Muscle layer of duodenum (tissue), 2 donors: ENCODE measurements around the gene IST1.

ENCODE experiments used
- H3K27ac ChIP-seq: one replicate; pipeline ENCODE4 v1.7.0; 2013; ENCODE audit warnings: mild to moderate bottlenecking, low read length
- H3K27me3 ChIP-seq: one replicate; pipeline ENCODE4 v1.7.0; 2013; ENCODE audit warnings: low read depth, mild to moderate bottlenecking, control low read depth, low read length
- H3K36me3 ChIP-seq, 2 donors: one replicate each; pipeline ENCODE4 v1.7.0; 2013; ENCODE audit warnings: low read length in 2 of 2, control low read depth in 1 of 2, mild to moderate bottlenecking in 1 of 2; ENCODE audit not compliant: insufficient read depth in 2 of 2, control insufficient read depth in 1 of 2
- H3K4me1 ChIP-seq, 2 donors: one replicate each; pipeline ENCODE4 v1.7.0; 2013; ENCODE audit warnings: low read length in 2 of 2, mild to moderate bottlenecking in 2 of 2, control low read depth in 1 of 2, moderate library complexity in 1 of 2; ENCODE audit not compliant: insufficient read depth in 2 of 2, control insufficient read depth in 1 of 2
- H3K4me3 ChIP-seq, 2 donors: one replicate each; pipeline ENCODE4 v1.7.0; 2013; ENCODE audit warnings: low read length in 2 of 2, low read depth in 1 of 2, mild to moderate bottlenecking in 1 of 2
- H3K9me3 ChIP-seq, 2 donors: one replicate each; pipeline ENCODE4 v1.7.0; 2013; ENCODE audit warnings: low read length in 2 of 2, control low read depth in 1 of 2, mild to moderate bottlenecking in 1 of 2; ENCODE audit not compliant: control insufficient read depth in 1 of 2
- donor health status: healthy.

The IST1 gene

DNA sequence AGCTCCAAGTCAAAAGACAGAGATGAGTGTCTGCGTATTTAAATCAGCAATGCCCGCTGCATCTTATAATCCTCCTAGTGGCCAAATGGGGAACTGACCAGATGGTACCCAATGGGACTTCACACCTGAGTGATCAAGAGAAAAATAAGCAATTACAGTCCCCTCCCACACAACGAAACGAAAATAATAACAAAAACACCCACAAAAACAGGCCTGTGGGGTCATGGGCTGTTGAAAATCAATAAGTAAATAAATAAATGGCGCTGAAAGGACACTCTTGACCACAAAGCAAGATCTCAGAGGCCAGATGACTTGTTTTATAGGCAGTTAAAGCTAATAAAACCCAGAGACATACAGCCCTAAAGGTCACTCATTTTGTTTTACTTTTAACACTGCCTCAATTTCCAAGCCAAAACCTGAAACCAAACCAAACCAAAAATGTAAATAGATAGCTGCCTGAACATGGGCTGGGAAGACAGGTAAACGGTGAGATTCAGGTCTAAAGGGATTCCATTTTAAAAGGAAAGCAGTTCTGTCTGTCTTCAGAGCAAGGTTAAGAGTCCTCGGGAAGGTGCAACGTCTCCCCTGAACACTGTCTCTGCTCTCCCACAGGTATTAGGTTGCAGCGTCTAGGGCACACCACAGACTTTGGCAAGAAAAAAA lies 12.7 kb upstream of the IST1 start:
- H3K4me3 ChIP-seq, result peak overlapping the region; percentile 83 to 90
- H3K36me3 ChIP-seq, result peaks cover 10 to 16% of the 10 kb centered on the region in 2 donors
- no peaks in the 10 kb centered on the region for H3K9me3 ChIP-seq
- no peaks in the 10 kb centered on the region for H3K27me3 ChIP-seq
- peaks cover 5 to 9% of the 10 kb centered on the region in 2 donors for H3K4me1 ChIP-seq
- peak overlapping the region; percentile 27 for H3K27ac ChIP-seq

DNA sequence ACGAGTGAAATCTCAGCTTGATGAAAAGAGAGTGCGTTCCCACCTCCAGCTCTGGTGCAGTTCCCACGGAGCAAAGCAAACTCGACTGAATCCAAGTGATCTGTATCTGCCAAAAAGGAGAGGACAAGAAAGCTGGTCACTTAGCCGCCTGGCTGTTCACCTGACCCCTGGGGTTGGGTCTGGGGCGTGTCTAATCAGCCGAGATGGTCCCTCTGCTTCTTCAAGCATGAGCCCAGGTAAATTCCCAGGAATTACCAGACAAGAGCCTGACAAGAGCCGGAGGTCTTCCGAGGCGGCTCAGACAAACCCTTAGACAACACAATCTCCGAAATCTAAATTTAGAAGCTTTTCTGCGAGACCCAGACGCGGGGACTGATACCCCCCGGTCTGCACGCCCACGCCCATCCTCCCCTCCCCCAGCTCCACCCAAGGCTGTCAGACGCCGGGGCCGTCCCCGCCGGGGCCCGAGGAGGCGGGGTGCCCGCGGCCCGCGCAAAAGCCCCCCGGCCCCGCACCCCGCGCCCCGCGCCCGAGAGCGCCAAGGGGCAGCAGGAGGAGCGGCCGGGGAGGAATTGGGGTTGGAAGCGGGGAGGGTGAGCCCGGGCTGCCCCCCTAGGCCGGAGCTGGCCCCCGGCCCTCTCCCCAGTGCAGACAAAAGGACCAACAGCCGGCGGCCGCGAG lies 12.0 kb upstream of the IST1 start:
- Histone ChIP-seq H3K27me3 (no peaks in the 10 kb centered on the region), H3K27ac (peak overlapping the region; percentile 27), H3K4me3 (peak overlapping the region; percentile 83 to 90), H3K36me3 (peaks cover 10 to 16% of the 10 kb centered on the region in 2 donors), H3K9me3 (no peaks in the 10 kb centered on the region), H3K4me1 (peaks cover 5 to 9% of the 10 kb centered on the region in 2 donors)

GRCh38 chr16:71883849-71884638 lies 11.3 kb upstream of the IST1 start, which contains the start of gene ZNF821:
Gene ZNF821 (minus strand): TSS chr16:71884182. CDS start chr16:71879946, 4,236 bp downstream.
- Histone ChIP-seq H3K27me3 (no peaks in the 10 kb centered on the region), H3K27ac (peak within 1 kb of the TSS; percentile 63), H3K4me1 (peaks cover 5 to 9% of the 10 kb centered on the region in 2 donors), H3K4me3 (peak within 1 kb of the TSS; percentile 83 to 90), H3K36me3 (peaks cover 7 to 12% of the 10 kb centered on the region in 2 donors), H3K9me3 (no peaks in the 10 kb centered on the region)

GRCh38 chr16:71885261-71885650 lies 10.1 kb upstream of the IST1 start:
- H3K36me3 ChIP-seq, result peaks cover 0 to 3% of the 10 kb centered on the region in 2 donors
- no peaks in the 10 kb centered on the region for H3K27me3 ChIP-seq
- no peaks in the 10 kb centered on the region for H3K9me3 ChIP-seq
- no peak overlapping the region for H3K27ac ChIP-seq
- peaks cover 5 to 9% of the 10 kb centered on the region in 2 donors for H3K4me1 ChIP-seq
- H3K4me3 ChIP-seq, result no peak overlapping the region

- no peak overlapping the region for H3K27ac ChIP-seq
Observed at GRCh38 chr16:71889147-71889546, 6.2 kb upstream of the IST1 start.

GRCh38 chr16:71893888-71894228 lies 1.5 kb upstream of the IST1 start:
- Histone ChIP-seq H3K36me3 (peaks cover 0 to 5% of the 10 kb centered on the region in 2 donors), H3K4me3 (peak overlapping the region; percentile 81 to 92), H3K27me3 (no peaks in the 10 kb centered on the region), H3K4me1 (peaks cover 0 to 18% of the 10 kb centered on the region in 2 donors), H3K27ac (peak overlapping the region; percentile 99), H3K9me3 (no peaks in the 10 kb centered on the region)

More at GRCh38 chr16:71889147-71889546, 6.2 kb upstream of the IST1 start:
- Histone ChIP-seq H3K36me3 (no peaks in the 10 kb centered on the region), H3K9me3 (no peaks in the 10 kb centered on the region), H3K4me1 (no peaks in the 10 kb centered on the region), H3K27me3 (no peaks in the 10 kb centered on the region), H3K4me3 (no peak overlapping the region)

DNA sequence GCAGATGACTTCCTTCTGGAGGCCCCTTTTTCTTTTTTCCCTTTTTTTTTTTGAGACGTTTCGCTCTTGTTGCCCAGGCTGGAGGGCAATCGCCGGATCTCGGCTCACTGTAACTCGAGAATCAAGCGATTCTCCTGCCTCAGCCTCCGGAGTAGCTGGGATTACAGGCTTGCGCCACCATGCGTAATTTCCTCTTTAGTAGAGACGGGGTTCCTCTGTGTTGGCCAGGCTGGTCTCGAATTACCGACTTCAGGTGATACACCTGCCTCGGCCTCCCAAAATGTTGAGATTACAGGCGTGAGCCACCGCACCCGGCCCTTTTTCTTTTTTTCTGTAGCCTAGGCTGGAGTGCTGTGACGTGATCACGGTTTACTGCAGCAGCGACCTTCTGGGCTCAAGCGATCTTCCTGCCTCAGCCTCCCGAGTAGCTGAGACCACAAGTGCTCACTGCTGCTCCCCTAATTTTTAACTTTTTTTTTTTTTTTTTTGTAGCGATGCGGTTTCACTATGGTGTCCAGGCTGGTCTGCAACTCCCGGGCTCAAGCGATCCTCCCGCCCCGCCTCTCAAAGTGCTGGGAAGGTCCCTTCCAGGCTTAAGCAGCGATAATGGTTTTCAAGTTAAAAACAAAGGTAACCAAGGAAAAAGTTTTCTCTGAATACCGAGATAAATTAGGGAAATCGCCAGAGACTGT lies 956 bp upstream of the IST1 start:
- Histone ChIP-seq H3K27ac (peak overlapping the region; percentile 99), H3K27me3 (no peaks in the 10 kb centered on the region)

GRCh38 chr16:71895679-71896365 lies 491 bp downstream of the IST1 start:
- Histone ChIP-seq H3K36me3 (peaks cover 0 to 5% of the 10 kb centered on the region in 2 donors), H3K27me3 (no peaks in the 10 kb centered on the region), H3K4me3 (peak overlapping the region; percentile 81 to 92), H3K4me1 (peaks cover 0 to 25% of the 10 kb centered on the region in 2 donors), H3K9me3 (no peaks in the 10 kb centered on the region), H3K27ac (peak overlapping the region; percentile 99)

More for the DNA sequence above, 956 bp upstream of the IST1 start:
- no peaks in the 10 kb centered on the region for H3K9me3 ChIP-seq
- peaks cover 0 to 23% of the 10 kb centered on the region in 2 donors for H3K4me1 ChIP-seq
- peaks cover 0 to 5% of the 10 kb centered on the region in 2 donors for H3K36me3 ChIP-seq
- peak overlapping the region; percentile 81 to 92 for H3K4me3 ChIP-seq

DNA sequence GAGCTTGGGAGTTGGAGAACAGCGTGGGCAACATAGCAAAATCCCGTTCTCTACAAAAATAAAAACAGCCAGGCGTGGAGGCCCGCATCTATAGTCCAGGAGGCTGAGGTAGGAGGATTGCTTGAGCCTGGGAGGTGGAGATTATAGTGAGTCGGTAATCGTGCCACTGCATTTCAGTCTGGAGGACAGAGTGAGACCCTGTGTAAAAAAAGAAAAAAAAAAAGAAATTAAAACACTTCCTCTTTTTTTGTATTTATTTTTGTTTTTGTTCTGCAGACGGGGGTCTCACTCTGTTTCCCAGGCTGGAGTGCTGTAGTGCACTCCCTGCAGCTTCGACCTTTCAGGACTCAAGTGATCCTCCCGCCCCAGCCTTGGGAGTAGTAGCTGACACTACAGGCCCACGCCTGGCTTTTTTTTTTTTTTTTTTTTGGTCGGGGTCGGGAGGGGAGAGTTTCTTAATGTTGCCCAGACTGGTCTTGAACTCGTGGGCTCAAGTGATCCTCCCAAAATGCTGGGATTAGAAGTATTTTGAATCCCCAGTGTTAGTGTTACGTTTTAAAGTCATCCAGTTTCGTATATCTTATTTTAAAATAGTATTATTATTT lies 1.5 kb downstream of the IST1 start:
- H3K4me1 ChIP-seq, result peaks cover 0 to 25% of the 10 kb centered on the region in 2 donors
- H3K27me3 ChIP-seq, result no peaks in the 10 kb centered on the region
- peak overlapping the region; percentile 81 to 92 for H3K4me3 ChIP-seq
- peak overlapping the region; percentile 99 for H3K27ac ChIP-seq
- H3K9me3 ChIP-seq, result no peaks in the 10 kb centered on the region
- peaks cover 0 to 5% of the 10 kb centered on the region in 2 donors for H3K36me3 ChIP-seq

DNA sequence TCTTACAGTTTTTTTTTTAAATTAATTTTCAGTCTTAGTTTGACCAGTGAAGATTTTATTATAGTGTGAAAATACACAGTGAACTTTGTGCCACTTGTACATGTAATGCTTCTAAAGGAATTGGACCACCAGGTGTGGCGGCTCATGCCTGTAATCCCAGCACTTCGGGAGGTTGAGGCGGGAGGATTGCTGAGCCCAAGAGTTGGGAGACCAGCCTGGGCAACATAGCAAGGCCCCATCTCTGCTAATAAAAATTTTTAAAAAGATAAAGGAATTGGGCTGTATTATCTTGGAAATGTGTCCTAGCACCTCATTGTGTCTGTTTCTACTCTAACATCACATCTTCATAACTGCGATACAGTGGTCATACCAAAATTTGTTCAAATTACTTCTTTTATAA lies 3.8 kb downstream of the IST1 start:
- Histone ChIP-seq H3K27me3 (no peaks in the 10 kb centered on the region), H3K36me3 (peaks cover 0 to 5% of the 10 kb centered on the region in 2 donors), H3K9me3 (no peaks in the 10 kb centered on the region), H3K4me3 (no peak overlapping the region), H3K4me1 (peaks cover 0 to 25% of the 10 kb centered on the region in 2 donors), H3K27ac (no peak overlapping the region)
